Fibroblast of lung (primary cell): ENCODE results near the gene UBE2S. TPM values are rescaled to one million over a fixed set of nuclear protein-coding genes. Genes with fewer than 3 reads are reported as not detected.
A peak's percentile ranks its signal among the peaks of the same experiment; 100 is the strongest.

ENCODE experiments used
- DNase-seq, 2 donors: peaks; one replicate each; pipeline versions ENCODE4 v3.0.0 to v3.0.0-alpha.2; 2010; ENCODE audit warnings: low read depth in 2 of 2
- H2AFZ ChIP-seq: 2 replicates; pipeline ENCODE4 v1.5.1; 2012; ENCODE audit warnings: low read length, control low read depth, inconsistent platforms
- H3K27ac ChIP-seq: 2 replicates; pipeline ENCODE4 v1.5.1; 2011; ENCODE audit warnings: low read length, control low read depth; ENCODE audit not compliant: insufficient read depth
- H3K27me3 ChIP-seq: 2 replicates; pipeline ENCODE4 v1.5.1; 2011; ENCODE audit warnings: mild to moderate bottlenecking, low read length; ENCODE audit not compliant: control insufficient read depth, insufficient read depth
- H3K36me3 ChIP-seq: 2 replicates; pipeline ENCODE4 v1.5.1; 2011; ENCODE audit warnings: low read length; ENCODE audit not compliant: control insufficient read depth, insufficient read depth
- H3K4me1 ChIP-seq: 2 replicates; pipeline ENCODE4 v1.5.1; 2011; ENCODE audit warnings: low read length; ENCODE audit not compliant: control insufficient read depth, insufficient read depth; ENCODE audit errors: extremely low read depth
- H3K4me2 ChIP-seq: 2 replicates; pipeline ENCODE4 v1.5.1; 2011; ENCODE audit warnings: low read length, control low read depth; ENCODE audit not compliant: insufficient read depth; ENCODE audit errors: extremely low read depth
- H3K4me3 ChIP-seq, 4 experiments: fragments of 200-600 bp in 1 of 4; sonication (generic) in 1 of 4; replicated peaks in 1 of 4; 2 replicates each; pipeline ENCODE4 v1.5.1; 2011 to 2016; ENCODE audit warnings: low read length in 4 of 4, low read depth in 3 of 4, mild to moderate bottlenecking in 3 of 4, control low read depth in 2 of 4, inconsistent platforms in 1 of 4, mixed read lengths in 1 of 4; ENCODE audit not compliant: insufficient read depth in 1 of 4; ENCODE audit errors: control extremely low read depth in 1 of 4
- H3K79me2 ChIP-seq: 2 replicates; pipeline ENCODE4 v1.5.1; 2012; ENCODE audit warnings: mild to moderate bottlenecking, low read length, inconsistent platforms; ENCODE audit not compliant: control insufficient read depth, insufficient read depth
- H3K9ac ChIP-seq: 2 replicates; pipeline ENCODE4 v1.5.1; 2011; ENCODE audit warnings: mild to moderate bottlenecking, low read length, control low read depth; ENCODE audit not compliant: insufficient read depth
- H3K9me3 ChIP-seq: 2 replicates; pipeline ENCODE4 v1.5.1; 2012; ENCODE audit warnings: low read depth, low read length; ENCODE audit not compliant: control insufficient read depth, insufficient read depth
- H4K20me1 ChIP-seq: 2 replicates; pipeline ENCODE4 v1.5.1; 2011; ENCODE audit warnings: low read length; ENCODE audit not compliant: control insufficient read depth, insufficient read depth; ENCODE audit errors: extremely low read depth
- EZH2 ChIP-seq: IDR thresholded peaks from 2 replicates; pipeline ENCODE4 v1.5.1; 2012; ENCODE audit warnings: low read length, control low read depth, mild to moderate bottlenecking; ENCODE audit errors: missing control alignments
- polyA plus RNA-seq, 2 donors: library from polyadenylated mRNA; depleted of rRNA in 1 of 2; stranded (reverse) in 1 of 2; unstranded in 1 of 2; fragments of >200 nt; gene quantifications; 2 replicates each; pipeline ENCODE4 v1.2.1, GENCODE V29; 2011 to 2012; ENCODE audit warnings: missing spikeins in 1 of 2
- total RNA-seq: library from RNA; depleted of rRNA; stranded (reverse); fragments of >200 nt; gene quantifications from 2 replicates; pipeline ENCODE4 v1.2.1, GENCODE V29; 2014
- TF ChIP-seq, protein P1 (sequence below), 2 donors: IDR thresholded peaks in 1 of 2; conservative IDR thresholded peaks in 1 of 2; 1 replicate in 1 of 2; 2 replicates in 1 of 2; pipeline ENCODE4 v1.5.1; 2011 to 2012; ENCODE audit warnings: low read length in 2 of 2, control low read depth in 1 of 2, inconsistent platforms in 1 of 2, low read depth in 1 of 2, mild to moderate bottlenecking in 1 of 2

UBE2S gene
- total and polyA plus RNA-seq, 2 donors (not counting 1 experiment from before 2014, with no cell fraction given), result 25.4 to 41.0 TPM

DNA sequence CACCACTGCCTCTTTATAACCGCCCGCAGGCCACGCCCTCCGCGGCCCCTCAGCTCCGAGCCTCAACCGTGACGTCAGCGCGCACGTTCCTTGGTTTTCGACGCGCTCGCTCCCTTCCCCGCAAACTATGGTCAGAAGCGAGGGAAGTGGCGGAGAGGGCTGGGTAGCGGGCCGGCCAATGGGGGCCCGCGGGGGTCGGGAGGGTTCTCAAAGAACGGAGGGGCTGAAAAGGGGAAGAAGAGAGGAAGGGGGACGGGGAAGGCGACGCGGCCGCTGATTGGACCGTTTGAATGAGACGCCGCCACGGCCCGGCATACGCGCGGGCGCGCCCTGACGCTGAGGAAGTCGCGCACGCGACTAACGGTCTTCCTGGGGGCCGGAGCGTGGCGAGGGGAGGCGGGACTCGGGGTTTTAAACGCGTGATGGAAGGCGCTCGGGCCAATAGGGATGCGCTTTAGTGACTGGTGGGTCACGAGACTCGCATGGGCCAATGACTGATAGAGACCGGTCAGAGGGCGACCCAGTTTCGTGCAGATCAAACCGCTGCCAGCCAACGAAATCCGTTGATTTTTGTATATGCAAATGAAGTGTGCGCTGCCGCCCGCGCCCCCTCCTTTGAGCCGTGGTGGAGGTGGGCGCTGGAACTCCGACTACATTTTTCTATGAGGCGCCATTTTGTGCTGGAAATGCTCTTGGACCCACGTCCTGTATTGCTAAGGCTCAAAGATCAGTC lies 378 bp upstream of the UBE2S start:
- Histone ChIP-seq H3K4me1 (peaks cover 19% of the 10 kb centered on the region), H3K9ac (peak overlapping the region; percentile 94), H3K36me3 (peaks cover 17% of the 10 kb centered on the region), H4K20me1 (peaks cover 2% of the 10 kb centered on the region), H3K79me2 (peaks cover 35% of the 10 kb centered on the region), H3K4me2 (peak overlapping the region; percentile 92), H3K27ac (peak overlapping the region; percentile 98), H3K27me3 (no peaks in the 10 kb centered on the region), H3K9me3 (no peaks in the 10 kb centered on the region), H3K4me3 (peak overlapping the region; percentile 43 to 92 (median 72)), H2AFZ (peak overlapping the region; percentile 98)
- TF ChIP-seq EZH2, result no peak
- TF ChIP-seq, protein P1, sequence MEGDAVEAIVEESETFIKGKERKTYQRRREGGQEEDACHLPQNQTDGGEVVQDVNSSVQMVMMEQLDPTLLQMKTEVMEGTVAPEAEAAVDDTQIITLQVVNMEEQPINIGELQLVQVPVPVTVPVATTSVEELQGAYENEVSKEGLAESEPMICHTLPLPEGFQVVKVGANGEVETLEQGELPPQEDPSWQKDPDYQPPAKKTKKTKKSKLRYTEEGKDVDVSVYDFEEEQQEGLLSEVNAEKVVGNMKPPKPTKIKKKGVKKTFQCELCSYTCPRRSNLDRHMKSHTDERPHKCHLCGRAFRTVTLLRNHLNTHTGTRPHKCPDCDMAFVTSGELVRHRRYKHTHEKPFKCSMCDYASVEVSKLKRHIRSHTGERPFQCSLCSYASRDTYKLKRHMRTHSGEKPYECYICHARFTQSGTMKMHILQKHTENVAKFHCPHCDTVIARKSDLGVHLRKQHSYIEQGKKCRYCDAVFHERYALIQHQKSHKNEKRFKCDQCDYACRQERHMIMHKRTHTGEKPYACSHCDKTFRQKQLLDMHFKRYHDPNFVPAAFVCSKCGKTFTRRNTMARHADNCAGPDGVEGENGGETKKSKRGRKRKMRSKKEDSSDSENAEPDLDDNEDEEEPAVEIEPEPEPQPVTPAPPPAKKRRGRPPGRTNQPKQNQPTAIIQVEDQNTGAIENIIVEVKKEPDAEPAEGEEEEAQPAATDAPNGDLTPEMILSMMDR (conservative IDR thresholded peaks at IDR 0.05 in 1 of 2, IDR thresholded peaks at IDR 0.05 in 1 of 2; ENCODE audit: low read depth in 1 of 2, low read length in 2 of 2), result no peak
- DNase-seq, result peak; percentile 99

DNA sequence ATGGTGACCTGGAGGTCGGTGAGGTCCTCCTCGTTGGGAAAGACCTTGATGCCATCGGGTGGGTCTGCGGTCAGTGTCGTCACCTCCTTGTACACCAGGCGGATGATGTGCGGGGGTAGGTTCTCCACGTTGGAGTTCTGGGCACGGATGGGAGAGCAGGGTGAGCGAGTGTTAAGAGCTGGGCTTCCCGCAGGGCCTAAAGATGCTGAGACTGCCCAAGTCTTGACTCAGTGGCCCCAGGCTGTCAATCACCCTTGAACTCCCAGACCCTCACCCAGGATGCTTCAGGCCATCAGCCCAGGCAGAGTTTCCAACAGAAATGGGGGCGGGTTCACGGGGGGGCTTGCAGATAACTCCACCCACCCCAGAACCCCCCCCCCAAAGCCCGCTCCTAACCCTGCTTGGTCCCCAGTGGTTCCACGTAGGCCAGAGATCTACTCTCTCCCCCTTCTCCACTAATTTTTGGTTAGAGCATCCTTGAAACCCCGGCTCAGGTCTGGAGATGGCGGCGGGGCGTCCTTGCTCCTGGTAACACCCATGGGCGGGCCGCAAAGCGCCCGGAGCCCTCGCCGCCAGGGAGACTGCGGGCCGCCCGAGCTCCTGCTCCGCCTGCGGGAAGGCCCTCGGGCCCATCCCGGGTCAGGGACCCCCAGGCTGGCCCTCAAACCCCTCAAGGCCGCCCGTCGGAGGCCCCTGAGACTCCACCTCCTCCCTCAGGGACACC lies 600 bp downstream of the UBE2S start:
- peaks cover 17% of the 10 kb centered on the region for H3K36me3 ChIP-seq
- H3K9ac ChIP-seq, result peak overlapping the region; percentile 94
- H3K9me3 ChIP-seq, result no peaks in the 10 kb centered on the region
- H3K79me2 ChIP-seq, result peaks cover 38% of the 10 kb centered on the region
- peaks cover 19% of the 10 kb centered on the region for H3K4me1 ChIP-seq
- TF ChIP-seq EZH2, result no peak
- TF ChIP-seq, protein P1 (conservative IDR thresholded peaks at IDR 0.05 in 1 of 2, IDR thresholded peaks at IDR 0.05 in 1 of 2; ENCODE audit: low read depth in 1 of 2, low read length in 2 of 2), result no peak
- DNase-seq, result peak in 1 of 2 donors; percentile 37
- H3K27ac ChIP-seq, result peak overlapping the region; percentile 98
- no peak overlapping the region for H2AFZ ChIP-seq
- H3K4me2 ChIP-seq, result peak overlapping the region; percentile 100
- H3K27me3 ChIP-seq, result no peaks in the 10 kb centered on the region
- peak overlapping the region; percentile 71 to 92 (median 81) for H3K4me3 ChIP-seq
- H4K20me1 ChIP-seq, result peaks cover 2% of the 10 kb centered on the region

GRCh38 chr19:55406091-55406825 lies 1.3 kb downstream of the UBE2S start:
- Histone ChIP-seq H3K36me3 (peaks cover 17% of the 10 kb centered on the region), H3K79me2 (peaks cover 38% of the 10 kb centered on the region), H2AFZ (no peak overlapping the region)

More at GRCh38 chr19:55406091-55406825, 1.3 kb downstream of the UBE2S start:
- peak overlapping the region; percentile 100 for H3K4me2 ChIP-seq
- H3K27me3 ChIP-seq, result no peaks in the 10 kb centered on the region
- peaks cover 2% of the 10 kb centered on the region for H4K20me1 ChIP-seq
- peaks cover 19% of the 10 kb centered on the region for H3K4me1 ChIP-seq
- DNase-seq, result no peak
- TF ChIP-seq EZH2, result no peak
- TF ChIP-seq, protein P1 (conservative IDR thresholded peaks at IDR 0.05 in 1 of 2, IDR thresholded peaks at IDR 0.05 in 1 of 2; ENCODE audit: low read depth in 1 of 2, low read length in 2 of 2), result no peak
- H3K9ac ChIP-seq, result peak overlapping the region; percentile 94
- no peaks in the 10 kb centered on the region for H3K9me3 ChIP-seq
- H3K27ac ChIP-seq, result peak overlapping the region; percentile 98
- H3K4me3 ChIP-seq, result peak overlapping the region; percentile 71 to 92 (median 81)
